HCT116 (cell line): ENCODE results near the gene YWHAQ. TPM values are rescaled to one million over a fixed set of nuclear protein-coding genes. Genes with fewer than 3 reads are reported as not detected.

ENCODE experiments used
- ATAC-seq: fragments of 200-7000 bp; cut with Tn5 transposase; 2 replicates; pipeline ENCODE4 v1.9.1; 2020; ENCODE audit warnings: mild to moderate bottlenecking, moderate library complexity
- BruUV-seq: library from RNA; stranded (reverse); fragments of 400-500 nt; replicated peaks from 2 replicates; lab custom pipeline; 2021; lab: Mats Ljungman, UMichigan
- CTCF ChIA-PET: fragments of 300-600 bp; sonication (Branson Sonifier 250); formaldehyde crosslinking; loops from one replicate; lab custom pipeline; 2021; ENCODE audit warnings: antibody characterized with exemption; lab: Charles Lee
- POLR2A ChIA-PET: fragments of 300-600, 350-600 bp; sonication (Branson Sonifier 250); formaldehyde crosslinking; loops from one replicate; lab custom pipeline; 2021; ENCODE audit warnings: antibody characterized with exemption; lab: Charles Lee
- RAD21 ChIA-PET, 2 experiments: fragments of 300-600 bp; sonication (Branson Sonifier 250); formaldehyde crosslinking; loops; one replicate each; lab custom pipeline; 2023; ENCODE audit warnings: low total read pairs in 2 of 2; ENCODE audit not compliant: uncharacterized antibody in 2 of 2, unreplicated experiment in 2 of 2, low non-redundant PET in 1 of 2; lab: Charles Lee
- DNase-seq: peaks from one replicate; pipeline ENCODE4 v3.0.0-alpha.2; 2010; ENCODE audit warnings: low read depth, low spot score
- H2AFZ ChIP-seq: fragments of 200-600 bp; shearing (Covaris generic), sonication (generic); 2 replicates; pipeline ENCODE4 v1.6.1; 2017; ENCODE audit warnings: low read depth, mixed run types, mixed read lengths, antibody characterized with exemption, low read length; ENCODE audit not compliant: poor library complexity, severe bottlenecking
- H3K27ac ChIP-seq: 2 replicates; pipeline ENCODE4 v1.5.1; 2012; ENCODE audit warnings: low read depth, low read length
- H3K27me3 ChIP-seq: fragments of 200-600 bp; sonication (generic); 2 replicates; pipeline ENCODE4 v1.6.1; 2016; ENCODE audit warnings: mixed run types, low read length, mixed read lengths; ENCODE audit not compliant: insufficient read depth
- H3K36me3 ChIP-seq, 2 experiments: fragments of 200-500 bp in 1 of 2; fragments of 200-600 bp in 1 of 2; sonication (Bioruptor generic) in 1 of 2; sonication (generic) in 1 of 2; 2 replicates each; pipeline versions ENCODE4 v1.5.1 to v1.6.1; 2014 to 2016; ENCODE audit warnings: low read length in 2 of 2, inconsistent platforms in 1 of 2, mixed read lengths in 1 of 2, mixed run types in 1 of 2; ENCODE audit not compliant: insufficient read depth in 2 of 2, control insufficient read depth in 1 of 2
- H3K4me1 ChIP-seq, 2 experiments: fragments of 200-600 bp in 1 of 2; sonication (generic) in 1 of 2; 2 replicates each; pipeline versions ENCODE4 v1.5.1 to v1.6.1; 2012 to 2017; ENCODE audit warnings: low read length in 2 of 2, inconsistent platforms in 1 of 2, mild to moderate bottlenecking in 1 of 2, mixed read lengths in 1 of 2, mixed run types in 1 of 2, moderate library complexity in 1 of 2; ENCODE audit not compliant: insufficient read depth in 2 of 2, control insufficient read depth in 1 of 2
- H3K4me2 ChIP-seq: fragments of 200-600 bp; sonication (generic); 2 replicates; pipeline ENCODE4 v1.6.1; 2017; ENCODE audit warnings: mixed run types, low read length, mixed read lengths
- H3K4me3 ChIP-seq, 2 experiments: fragments of 200-600 bp in 1 of 2; sonication (generic) in 1 of 2; replicated peaks in 1 of 2; 2 replicates each; pipeline ENCODE4 v1.5.1; 2011 to 2016; ENCODE audit warnings: low read length in 2 of 2, control low read depth in 1 of 2, low read depth in 1 of 2, mild to moderate bottlenecking in 1 of 2, mixed read lengths in 1 of 2, mixed run types in 1 of 2
- H3K79me2 ChIP-seq: fragments of 200-600 bp; sonication (generic); 2 replicates; pipeline ENCODE4 v1.6.1; 2017; ENCODE audit warnings: mild to moderate bottlenecking, mixed run types, low read length, moderate library complexity, mixed read lengths; ENCODE audit not compliant: insufficient read depth
- H3K9ac ChIP-seq: fragments of 200-600 bp; sonication (generic); 2 replicates; pipeline ENCODE4 v1.6.1; 2016; ENCODE audit warnings: low read length, mixed read lengths
- H3K9me2 ChIP-seq: fragments of 200-600 bp; sonication (generic), shearing (Covaris generic); 2 replicates; pipeline ENCODE4 v1.6.1; 2017; ENCODE audit warnings: mixed run types, mild to moderate bottlenecking, moderate library complexity; ENCODE audit not compliant: insufficient read depth
- H3K9me3 ChIP-seq, 2 experiments: fragments of 200-500 bp in 1 of 2; fragments of 200-600 bp in 1 of 2; sonication (Bioruptor generic) in 1 of 2; sonication (generic) in 1 of 2; 2 replicates each; pipeline ENCODE4 v1.6.1; 2014 to 2017; ENCODE audit warnings: low read length in 2 of 2, mixed read lengths in 2 of 2, inconsistent platforms in 1 of 2, low read depth in 1 of 2, mild to moderate bottlenecking in 1 of 2, mixed run types in 1 of 2, moderate library complexity in 1 of 2; ENCODE audit not compliant: control insufficient read depth in 1 of 2, insufficient read depth in 1 of 2
- H4K20me1 ChIP-seq: fragments of 200-600 bp; sonication (generic), shearing (Covaris generic); 2 replicates; pipeline ENCODE4 v1.6.1; 2017; ENCODE audit warnings: mixed run types, mild to moderate bottlenecking, moderate library complexity; ENCODE audit not compliant: insufficient read depth
- ELF1 ChIP-seq: IDR thresholded peaks from 2 replicates; pipeline ENCODE4 v1.6.1; 2012; ENCODE audit warnings: low read depth, borderline replicate concordance
- EZH2 ChIP-seq: fragments of 200-600 bp; sonication (generic); IDR thresholded peaks from 2 replicates; pipeline ENCODE4 v1.6.1; 2017; ENCODE audit warnings: antibody characterized with exemption, mixed run types
- POLR2AphosphoS5 ChIP-seq: IDR thresholded peaks from 2 replicates; pipeline ENCODE4 v1.6.1; 2011; ENCODE audit warnings: mild to moderate bottlenecking, low read depth, low read length, moderate library complexity
- SP1 ChIP-seq: IDR thresholded peaks from 2 replicates; pipeline ENCODE4 v1.6.1; 2012; ENCODE audit warnings: low read depth
- TCF7L2 ChIP-seq: IDR thresholded peaks from 2 replicates; pipeline ENCODE4 v1.7.0; 2011; ENCODE audit warnings: borderline replicate concordance, inconsistent platforms; ENCODE audit not compliant: insufficient read depth, insufficient read length; ENCODE audit errors: extremely low read depth
- ZNF274 ChIP-seq: fragments of 200-500 bp; sonication (Bioruptor generic); IDR thresholded peaks from 2 replicates; pipeline ENCODE4 v1.6.1; 2014; ENCODE audit warnings: mild to moderate bottlenecking, low read depth, low read length, inconsistent platforms
- intact Hi-C: fragments of 100-400 bp; cut with micrococcal nuclease; formaldehyde crosslinking; loops from 2 replicates; pipeline ENCODE4 v1.10.0; 2022
- total RNA-seq: library from RNA; stranded (reverse); gene quantifications from one replicate; pipeline ENCODE4 v1.2.1, GENCODE V29; 2021; ENCODE audit not compliant: unreplicated experiment
- TF ChIP-seq, protein P1 (sequence below): IDR thresholded peaks from 2 replicates; pipeline ENCODE4 v1.6.1; 2011; ENCODE audit warnings: mild to moderate bottlenecking, low read length, moderate library complexity; ENCODE audit not compliant: insufficient replicate concordance; ENCODE audit errors: extremely low read depth
- TF ChIP-seq, protein P2 (sequence below): IDR thresholded peaks from 2 replicates; pipeline ENCODE4 v1.6.1; 2012

YWHAQ gene
- total RNA-seq, 1 experiment from 2014 or later: 365 TPM

DNA sequence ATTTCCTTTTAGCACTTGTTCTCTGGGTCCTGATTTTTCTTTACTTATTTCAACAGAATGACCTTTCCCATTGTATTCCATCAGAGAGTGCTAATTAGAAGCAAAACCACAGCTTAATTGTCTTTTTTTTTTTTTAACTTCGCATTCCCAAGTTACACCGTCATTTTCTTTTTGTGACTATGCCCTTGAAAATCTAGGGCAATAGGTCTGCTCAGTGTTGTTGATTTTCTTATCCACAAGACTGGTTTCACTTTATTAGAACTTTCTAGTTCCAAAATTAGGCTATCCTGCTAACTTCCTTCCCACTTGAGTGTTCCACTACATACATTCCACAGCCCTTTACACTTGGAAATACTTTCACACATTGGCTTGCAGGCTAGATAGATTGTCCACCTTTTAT lies 56.5 kb downstream of the YWHAQ start:
- Histone ChIP-seq H3K27me3 (no peaks in the 10 kb centered on the region), H3K9ac (no peak overlapping the region), H3K79me2 (no peaks in the 10 kb centered on the region), H3K9me3 (no peaks in the 10 kb centered on the region), H3K27ac (no peak overlapping the region), H3K4me1 (peaks cover 0 to 20% of the 10 kb centered on the region in 2 experiments; a peak in 2 of 4 replicates), H2AFZ (no peak overlapping the region), H3K4me3 (no peak overlapping the region), H4K20me1 (no peaks in the 10 kb centered on the region), H3K9me2 (no peaks in the 10 kb centered on the region), H3K36me3 (no peaks in the 10 kb centered on the region), H3K4me2 (no peak overlapping the region)
- RAD21 ChIA-PET: no interaction called here
- no TSS peak for BruUV-seq
- intact Hi-C loops: no loop called here
- TF ChIP-seq POLR2AphosphoS5 (no peak), EZH2 (no peak), TCF7L2 (no peak), ZNF274 (no peak), SP1 (no peak), ELF1 (no peak)
- TF ChIP-seq, protein P1, sequence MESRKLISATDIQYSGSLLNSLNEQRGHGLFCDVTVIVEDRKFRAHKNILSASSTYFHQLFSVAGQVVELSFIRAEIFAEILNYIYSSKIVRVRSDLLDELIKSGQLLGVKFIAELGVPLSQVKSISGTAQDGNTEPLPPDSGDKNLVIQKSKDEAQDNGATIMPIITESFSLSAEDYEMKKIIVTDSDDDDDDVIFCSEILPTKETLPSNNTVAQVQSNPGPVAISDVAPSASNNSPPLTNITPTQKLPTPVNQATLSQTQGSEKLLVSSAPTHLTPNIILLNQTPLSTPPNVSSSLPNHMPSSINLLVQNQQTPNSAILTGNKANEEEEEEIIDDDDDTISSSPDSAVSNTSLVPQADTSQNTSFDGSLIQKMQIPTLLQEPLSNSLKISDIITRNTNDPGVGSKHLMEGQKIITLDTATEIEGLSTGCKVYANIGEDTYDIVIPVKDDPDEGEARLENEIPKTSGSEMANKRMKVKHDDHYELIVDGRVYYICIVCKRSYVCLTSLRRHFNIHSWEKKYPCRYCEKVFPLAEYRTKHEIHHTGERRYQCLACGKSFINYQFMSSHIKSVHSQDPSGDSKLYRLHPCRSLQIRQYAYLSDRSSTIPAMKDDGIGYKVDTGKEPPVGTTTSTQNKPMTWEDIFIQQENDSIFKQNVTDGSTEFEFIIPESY: no peak
- TF ChIP-seq, protein P2, sequence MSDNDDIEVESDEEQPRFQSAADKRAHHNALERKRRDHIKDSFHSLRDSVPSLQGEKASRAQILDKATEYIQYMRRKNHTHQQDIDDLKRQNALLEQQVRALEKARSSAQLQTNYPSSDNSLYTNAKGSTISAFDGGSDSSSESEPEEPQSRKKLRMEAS: no peak
- ATAC-seq (no peak), DNase-seq (no peak)
- POLR2A ChIA-PET: no interaction called here
- CTCF ChIA-PET: interaction anchor here (0.9 kb wide), 1 partner anchor 9 kb away, joined by 3 read pairs; no protein-coding TSS in a partner anchor
